Non-pigmented ciliary epithelial cell (primary cell): ENCODE measurements around the gene SHROOM3.

Experiments used
- DNase-seq: peaks from one replicate; pipeline ENCODE4 v3.0.0-alpha.2; 2010; ENCODE audit warnings: low read depth

SHROOM3 gene

GRCh38 chr4:76540486-76540885 is 105.5 kb downstream of the SHROOM3 start:
- no peak for DNase-seq

DNA sequence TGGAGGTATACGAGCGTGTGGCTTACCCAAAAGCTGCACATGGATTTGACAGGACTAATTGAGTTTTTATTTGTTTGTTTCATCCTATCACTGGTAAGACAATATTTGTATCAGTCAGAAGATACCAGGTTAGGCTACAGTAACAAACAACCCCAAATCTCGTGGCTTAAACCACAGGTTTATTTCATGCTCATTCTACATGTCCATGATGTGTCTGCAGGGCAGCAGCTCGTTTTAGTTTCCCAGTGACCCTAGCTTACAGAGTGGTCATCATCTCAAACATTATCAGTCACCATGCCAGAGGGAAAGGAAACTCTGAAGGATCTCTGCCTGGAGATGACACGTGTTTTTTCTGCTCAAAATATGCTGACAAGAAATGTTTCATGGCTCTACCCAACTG is 108.3 kb downstream of the SHROOM3 start:
- DNase-seq: no peak

DNA sequence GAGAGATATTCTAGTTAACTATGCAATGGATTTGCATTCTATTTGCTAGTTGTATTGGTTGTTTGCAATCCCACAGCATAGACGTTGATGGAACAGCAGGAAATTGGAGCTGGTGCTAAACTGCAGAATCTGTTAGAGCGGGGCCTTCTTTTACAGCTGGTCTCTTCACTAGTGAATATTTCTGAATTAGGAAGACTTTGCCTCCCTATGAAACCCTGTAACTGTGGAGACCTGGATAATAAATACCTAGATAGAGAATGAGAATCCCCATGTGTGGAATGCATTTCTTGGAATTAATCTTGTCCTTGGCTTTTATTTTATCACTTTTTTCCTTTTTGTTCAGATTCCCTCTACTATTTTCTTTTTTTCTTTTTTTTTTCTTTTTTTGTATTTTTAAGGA is 109.7 kb downstream of the SHROOM3 start:
- no peak for DNase-seq

- no peak for DNase-seq
Measured at GRCh38 chr4:76545226-76545884, 110.3 kb downstream of the SHROOM3 start.

DNA sequence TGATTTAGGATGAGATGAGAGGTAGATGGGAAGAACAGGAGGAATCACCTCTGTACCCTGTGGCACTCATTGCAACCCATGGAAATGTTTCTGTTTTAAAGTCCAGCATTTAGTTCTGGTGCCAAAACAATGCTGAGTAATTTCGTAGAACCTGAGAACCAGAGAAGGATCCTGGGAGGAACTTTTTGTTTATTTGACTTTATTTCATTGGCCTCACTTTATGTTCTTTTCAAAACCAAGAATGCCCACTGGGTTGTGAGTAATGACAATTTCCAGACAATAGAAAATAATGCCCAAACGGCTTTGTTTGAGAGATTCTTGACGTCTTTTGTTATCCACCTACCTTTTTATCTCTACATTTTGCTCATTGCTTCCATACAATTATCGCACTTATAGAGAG is 111.3 kb downstream of the SHROOM3 start:
- no peak for DNase-seq

DNA sequence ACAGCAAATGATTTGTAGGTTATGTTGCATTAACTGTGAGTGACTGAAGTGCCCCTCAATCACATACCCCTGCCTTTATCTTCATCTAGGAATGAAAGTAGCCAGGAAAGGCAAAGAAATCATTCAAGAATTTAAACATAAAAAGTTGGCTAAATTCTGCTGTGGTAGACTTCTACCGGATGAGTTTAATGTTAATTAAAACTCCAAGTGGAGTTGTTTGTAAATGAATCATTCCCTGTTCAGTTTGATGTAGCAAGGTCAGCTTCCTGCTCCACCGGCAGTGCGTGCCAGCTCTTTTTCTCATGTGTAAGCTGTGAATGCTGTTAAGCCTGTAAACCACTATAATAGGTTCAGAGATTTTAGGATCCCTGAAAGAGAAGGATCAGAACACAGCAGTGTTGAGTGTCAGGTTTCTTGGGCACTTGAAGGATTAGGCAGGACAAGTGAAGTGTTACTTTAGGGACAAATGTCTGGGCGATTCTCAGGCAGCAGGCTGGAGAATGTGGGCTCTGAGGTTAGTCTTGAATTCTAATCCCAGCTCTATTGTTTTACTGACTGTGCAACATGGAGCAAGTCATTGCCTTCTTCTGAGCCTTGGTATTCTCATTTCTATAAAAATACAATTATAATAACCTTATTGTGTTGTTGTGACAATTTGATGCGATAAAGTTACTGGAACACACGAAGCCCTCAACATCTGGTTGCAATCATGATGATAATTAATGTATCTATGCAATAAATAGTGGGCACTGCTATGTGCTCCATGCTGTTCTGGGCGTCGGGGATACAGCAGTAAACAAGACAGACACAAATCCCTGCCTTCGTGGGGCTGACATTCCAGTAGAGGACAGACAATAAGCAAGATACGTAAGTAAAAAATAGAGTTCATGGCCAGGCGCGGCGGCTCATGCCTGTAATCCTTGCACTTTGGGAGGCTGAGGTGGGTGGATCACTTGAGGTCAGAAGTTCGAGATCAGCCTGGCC is 112.0 kb downstream of the SHROOM3 start:
- no peak for DNase-seq

- DNase-seq: no peak
Measured at GRCh38 chr4:76548704-76549103, 113.7 kb downstream of the SHROOM3 start.

- no peak for DNase-seq
Measured at GRCh38 chr4:76549765-76550164, 114.7 kb downstream of the SHROOM3 start.

GRCh38 chr4:76550966-76551780 is 116.1 kb downstream of the SHROOM3 start:
- no peak for DNase-seq

- no peak for DNase-seq
Measured at GRCh38 chr4:76554630-76555029, 119.6 kb downstream of the SHROOM3 start.

GRCh38 chr4:76556452-76556851 is 121.4 kb downstream of the SHROOM3 start:
- no peak for DNase-seq

DNA sequence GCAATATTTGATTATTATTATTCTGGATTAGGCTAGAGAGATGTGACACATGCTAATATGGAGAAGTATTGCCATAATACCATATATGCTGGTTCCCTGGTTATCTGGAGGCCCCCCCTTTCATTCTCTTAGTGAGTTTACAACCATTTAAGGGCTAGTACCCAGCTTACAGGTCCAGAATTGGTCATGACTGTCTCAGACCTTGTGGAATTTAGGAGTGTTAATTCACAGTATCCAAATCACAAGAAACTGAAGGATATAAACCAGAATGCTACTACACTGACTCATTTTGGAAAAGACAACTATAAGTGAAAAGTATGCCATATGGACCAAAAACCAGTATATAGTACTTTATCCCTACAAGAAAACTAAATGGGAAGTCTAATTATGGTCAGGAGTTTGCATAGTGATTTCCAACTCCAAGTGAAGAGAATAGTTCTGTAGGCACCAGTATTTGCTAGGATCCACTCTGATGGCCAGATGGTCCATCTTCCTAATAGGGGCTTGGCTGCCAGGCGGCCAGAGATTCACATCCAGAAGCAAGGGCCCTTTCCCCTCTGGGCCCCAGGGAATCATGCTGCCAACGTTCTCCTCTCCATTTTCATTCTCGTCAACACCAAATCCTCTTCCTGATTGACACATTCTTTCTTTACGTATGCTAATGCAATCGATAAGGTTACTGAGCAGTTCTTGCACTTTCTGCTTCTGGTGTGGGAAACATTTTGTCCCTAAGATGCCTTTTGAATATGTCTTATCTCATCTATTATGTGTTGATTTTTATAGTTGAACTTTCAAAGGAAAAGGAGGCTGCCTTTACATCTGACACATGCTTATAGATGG is 123.6 kb downstream of the SHROOM3 start:
- no peak for DNase-seq

GRCh38 chr4:76559236-76560071 is 124.4 kb downstream of the SHROOM3 start:
- no peak for DNase-seq

DNA sequence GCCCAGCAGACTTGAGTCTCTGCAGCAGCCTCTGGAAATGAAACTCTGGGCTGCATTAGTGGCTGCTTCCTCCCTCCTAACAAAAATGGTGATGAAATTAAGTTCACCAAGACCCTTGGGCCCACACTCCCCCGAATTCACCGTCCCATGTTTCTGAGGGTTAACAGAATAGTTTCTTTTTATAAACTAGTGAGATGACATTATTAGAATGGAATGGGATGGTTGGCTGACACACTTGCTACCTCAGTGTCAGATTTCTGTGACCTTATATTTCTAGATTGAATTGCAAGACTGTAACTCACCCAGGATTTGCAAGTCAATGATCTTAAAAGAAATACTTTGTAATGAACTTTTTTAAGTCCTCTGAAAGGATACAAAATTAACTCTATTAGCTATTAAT is 127.1 kb downstream of the SHROOM3 start:
- DNase-seq: no peak

- no peak for DNase-seq
Measured at GRCh38 chr4:76562836-76563453, 127.9 kb downstream of the SHROOM3 start.

DNA sequence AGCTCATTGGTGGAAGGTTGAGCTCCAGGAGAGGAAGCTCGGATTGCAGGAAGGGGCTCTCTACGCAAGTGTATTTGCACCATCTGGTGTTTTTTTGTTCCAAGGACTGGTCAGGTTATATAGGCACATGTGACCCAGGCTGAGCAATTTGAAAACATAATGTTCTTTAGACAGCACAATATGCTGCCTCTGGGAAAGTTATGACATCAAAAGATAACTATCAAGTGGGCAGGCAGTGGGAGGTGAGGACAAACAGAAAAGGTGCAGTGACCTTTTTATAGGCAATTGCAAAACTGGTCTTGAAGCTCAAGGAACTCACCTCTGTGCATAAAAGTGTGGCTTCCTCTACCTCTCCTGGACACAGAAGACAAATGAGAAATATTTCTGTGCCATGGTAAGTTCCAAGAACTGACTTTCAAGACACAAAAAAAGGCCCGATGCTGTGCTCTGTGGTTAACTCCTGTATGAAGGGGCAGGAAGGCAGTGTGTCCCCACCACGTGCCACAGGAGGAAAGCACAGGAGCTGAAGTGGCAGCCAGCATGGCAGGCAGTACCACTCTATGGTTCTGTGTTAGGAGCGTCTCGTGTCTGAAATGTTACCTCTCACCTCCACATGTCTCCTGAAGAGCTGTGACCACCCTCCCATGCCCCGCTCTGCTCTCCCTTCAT is 128.6 kb downstream of the SHROOM3 start:
- DNase-seq: no peak

DNA sequence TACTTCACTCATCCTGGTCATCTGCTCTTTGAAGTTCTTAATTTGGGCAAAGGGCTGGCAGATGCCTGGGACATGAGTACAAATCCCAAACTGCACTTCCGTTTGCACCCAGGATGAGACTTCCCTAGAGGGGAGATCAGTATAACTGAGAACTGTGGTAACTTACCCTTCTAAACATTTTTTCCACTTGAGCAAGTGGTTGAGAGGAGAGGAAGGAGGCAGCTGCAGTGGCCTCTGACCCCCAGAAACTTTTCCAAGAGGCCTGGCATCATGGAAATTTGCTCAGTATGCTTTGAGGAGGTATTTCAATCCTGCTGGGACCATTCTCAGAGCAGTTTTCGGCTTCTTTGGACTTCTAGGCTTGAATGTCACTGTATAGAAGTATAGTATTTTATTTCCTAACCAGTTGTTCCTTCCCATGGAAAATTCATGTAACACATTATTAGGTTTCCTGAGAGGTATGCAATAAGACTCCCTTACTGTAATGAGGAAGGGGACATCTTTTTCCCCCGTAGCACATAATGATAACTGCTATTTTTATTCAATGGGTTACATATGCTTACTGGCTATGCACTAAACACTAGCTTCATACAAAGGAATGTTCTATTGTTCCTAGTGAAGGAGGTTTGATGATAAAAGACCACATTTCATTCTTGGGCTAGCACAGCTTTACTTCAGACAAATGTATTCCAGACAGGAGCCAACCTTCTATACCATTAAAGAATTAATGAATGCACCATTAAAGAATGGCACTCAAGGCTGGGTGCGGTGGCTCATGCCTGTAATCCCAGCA is 129.3 kb downstream of the SHROOM3 start:
- no peak for DNase-seq

- DNase-seq: no peak
Measured at GRCh38 chr4:76568262-76568661, 133.2 kb downstream of the SHROOM3 start.

DNA sequence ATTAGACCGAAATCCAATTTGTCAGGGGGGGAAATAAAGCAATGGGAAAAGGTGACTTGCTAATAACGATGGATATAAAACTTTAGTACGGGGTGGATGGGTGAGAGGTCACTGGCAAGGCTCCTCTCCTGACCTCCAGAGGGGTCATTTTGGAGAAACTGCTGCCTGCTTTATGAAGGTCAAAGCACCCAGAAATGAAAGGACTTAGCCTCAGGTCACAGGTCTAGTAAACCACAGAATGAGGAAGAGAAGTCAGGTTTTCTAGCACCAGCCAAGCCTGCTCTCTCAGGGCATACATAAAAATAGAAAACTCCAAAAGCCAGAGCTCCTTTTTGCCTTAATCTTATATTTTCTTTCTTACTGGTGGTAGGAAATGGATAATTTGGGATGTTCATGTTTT is 134.2 kb downstream of the SHROOM3 start:
- no peak for DNase-seq
